Muscle layer of colon (tissue), 2 donors: ENCODE measurements around the gene F2RL3.
"Not testable (repeated sequence)": the region's sequence is repeated elsewhere in the genome, so short reads cannot be mapped to it uniquely, and the experiment has no call there.

Experiments
- H3K27ac ChIP-seq: one replicate; pipeline ENCODE4 v1.7.0; 2013; ENCODE audit warnings: low read depth, mild to moderate bottlenecking, low read length, moderate library complexity
- H3K27me3 ChIP-seq, 2 donors: one replicate each; pipeline ENCODE4 v1.7.0; 2013; ENCODE audit warnings: low read length in 2 of 2, mild to moderate bottlenecking in 2 of 2; ENCODE audit not compliant: insufficient read depth in 2 of 2, control insufficient read depth in 1 of 2
- H3K36me3 ChIP-seq: one replicate; pipeline ENCODE4 v1.7.0; 2013; ENCODE audit warnings: mild to moderate bottlenecking, low read length; ENCODE audit not compliant: insufficient read depth
- H3K4me1 ChIP-seq: one replicate; pipeline ENCODE4 v1.7.0; 2013; ENCODE audit warnings: mild to moderate bottlenecking, low read length; ENCODE audit not compliant: insufficient read depth
- H3K4me3 ChIP-seq, 2 donors: one replicate each; pipeline ENCODE4 v1.7.0; 2013; ENCODE audit warnings: low read length in 2 of 2, low read depth in 1 of 2, mild to moderate bottlenecking in 1 of 2, moderate library complexity in 1 of 2
- H3K9ac ChIP-seq: one replicate; pipeline ENCODE4 v1.7.0; 2013; ENCODE audit warnings: low read length
- H3K9me3 ChIP-seq: one replicate; pipeline ENCODE4 v1.7.0; 2013; ENCODE audit warnings: mild to moderate bottlenecking, low read length
- donor health status: abdominal sarcoma.
- donor health status: Adenocarcinoma of cecum.

The F2RL3 gene

DNA sequence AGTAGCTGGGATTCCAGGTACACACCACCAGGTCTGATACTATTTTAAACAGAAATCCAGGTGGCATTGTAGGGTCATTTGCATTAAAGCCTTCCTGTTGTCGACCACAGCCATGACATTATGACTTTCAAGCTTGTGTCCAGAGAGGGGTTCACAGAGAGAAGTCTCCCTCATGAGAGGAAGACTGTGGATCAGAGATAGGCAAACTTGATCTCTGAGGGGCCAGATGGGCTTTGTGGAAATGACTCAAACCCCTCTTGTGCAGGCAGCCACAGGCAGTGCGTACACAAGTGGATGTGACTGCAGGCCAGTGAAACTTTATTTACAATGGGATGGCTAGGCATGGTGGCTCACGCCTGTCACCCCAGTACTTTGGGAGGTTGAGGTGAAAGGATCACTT lies 27.8 kb upstream of the F2RL3 start:
- Histone ChIP-seq H3K9ac (no peak overlapping the region), H3K27ac (no peak overlapping the region), H3K27me3 (no peaks in the 10 kb centered on the region), H3K4me3 (no peak overlapping the region), H3K9me3 (no peaks in the 10 kb centered on the region), H3K36me3 (peaks cover 43% of the 10 kb centered on the region), H3K4me1 (no peaks in the 10 kb centered on the region)

DNA sequence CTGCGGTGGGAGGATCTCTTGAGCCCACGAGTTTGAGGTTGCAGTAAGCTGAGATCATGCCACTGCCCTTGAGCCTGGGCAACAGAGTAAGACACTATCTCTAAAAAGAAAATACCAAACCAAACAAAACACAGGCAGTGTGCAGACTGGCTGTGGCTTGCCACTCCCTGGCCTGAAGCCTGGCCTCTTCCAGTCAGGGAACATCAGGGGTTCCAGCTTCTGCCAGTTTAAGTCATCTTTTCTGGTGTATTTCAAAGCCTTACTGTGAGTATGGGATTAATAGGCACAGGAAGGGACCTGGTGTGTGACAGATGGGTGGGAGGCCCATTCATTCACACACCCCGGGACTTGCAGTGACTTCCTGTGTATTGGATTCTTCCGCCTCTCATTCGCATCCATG lies 27.0 kb upstream of the F2RL3 start:
- Histone ChIP-seq H3K27me3 (no peaks in the 10 kb centered on the region), H3K4me3 (no peak overlapping the region), H3K9ac (no peak overlapping the region), H3K4me1 (no peaks in the 10 kb centered on the region), H3K27ac (no peak overlapping the region), H3K9me3 (no peaks in the 10 kb centered on the region), H3K36me3 (peaks cover 51% of the 10 kb centered on the region)

DNA sequence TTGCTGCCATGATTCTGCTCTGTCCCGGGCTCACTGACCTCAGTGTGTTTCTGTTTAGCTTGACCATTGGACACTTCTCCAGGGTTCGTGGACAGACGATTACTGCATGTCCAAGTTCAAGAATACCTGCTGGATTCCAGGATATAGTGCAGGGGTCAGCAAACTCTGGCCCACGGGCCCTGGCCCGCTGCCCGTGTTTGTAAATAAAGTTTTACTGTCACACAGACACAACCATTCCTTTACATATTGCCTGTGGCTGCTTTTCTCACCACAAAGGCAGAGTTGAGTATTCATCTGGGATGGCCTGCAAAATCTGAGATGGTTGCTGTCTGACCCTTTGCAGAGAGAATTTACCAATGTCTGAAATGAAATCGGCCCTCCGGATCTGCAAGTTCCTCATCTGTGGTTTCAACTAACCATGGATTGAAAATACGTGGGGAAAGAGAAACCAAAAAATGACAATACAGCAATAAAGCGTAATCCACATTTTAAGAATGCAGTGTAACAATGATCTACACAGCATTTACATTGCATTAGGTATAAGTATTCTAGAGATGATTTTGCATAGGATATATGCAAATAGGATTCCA lies 25.9 kb upstream of the F2RL3 start:
- H3K4me3 ChIP-seq, result no peak overlapping the region
- H3K36me3 ChIP-seq, result peaks cover 61% of the 10 kb centered on the region
- H3K4me1 ChIP-seq, result no peaks in the 10 kb centered on the region
- no peak overlapping the region for H3K27ac ChIP-seq
- no peaks in the 10 kb centered on the region for H3K27me3 ChIP-seq
- no peak overlapping the region for H3K9ac ChIP-seq
- H3K9me3 ChIP-seq, result no peaks in the 10 kb centered on the region

DNA sequence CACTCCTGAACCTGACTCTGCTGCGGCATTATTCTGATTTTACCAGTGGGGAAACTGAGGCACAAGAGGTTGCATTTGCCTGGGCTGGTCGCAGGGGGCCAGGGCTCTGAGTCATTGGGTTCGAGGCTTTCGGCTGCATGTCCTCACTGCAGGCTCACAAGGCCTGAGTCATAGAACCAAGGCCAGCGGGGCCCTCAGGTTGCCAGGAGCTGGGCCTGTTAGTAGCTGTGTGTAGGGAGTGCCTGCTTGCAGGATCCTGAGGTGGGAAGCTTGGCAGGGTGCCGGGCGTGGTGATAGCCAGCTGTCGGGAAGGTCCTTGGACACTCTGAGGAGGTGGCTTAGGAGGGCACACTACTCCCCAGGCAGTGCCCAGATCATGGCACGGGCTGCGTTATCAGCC lies 21.6 kb upstream of the F2RL3 start:
- Histone ChIP-seq H3K4me3 (no peak overlapping the region), H3K9me3 (no peaks in the 10 kb centered on the region), H3K27me3 (no peaks in the 10 kb centered on the region), H3K36me3 (peaks cover 68% of the 10 kb centered on the region), H3K9ac (no peak overlapping the region), H3K27ac (no peak overlapping the region), H3K4me1 (no peaks in the 10 kb centered on the region)

DNA sequence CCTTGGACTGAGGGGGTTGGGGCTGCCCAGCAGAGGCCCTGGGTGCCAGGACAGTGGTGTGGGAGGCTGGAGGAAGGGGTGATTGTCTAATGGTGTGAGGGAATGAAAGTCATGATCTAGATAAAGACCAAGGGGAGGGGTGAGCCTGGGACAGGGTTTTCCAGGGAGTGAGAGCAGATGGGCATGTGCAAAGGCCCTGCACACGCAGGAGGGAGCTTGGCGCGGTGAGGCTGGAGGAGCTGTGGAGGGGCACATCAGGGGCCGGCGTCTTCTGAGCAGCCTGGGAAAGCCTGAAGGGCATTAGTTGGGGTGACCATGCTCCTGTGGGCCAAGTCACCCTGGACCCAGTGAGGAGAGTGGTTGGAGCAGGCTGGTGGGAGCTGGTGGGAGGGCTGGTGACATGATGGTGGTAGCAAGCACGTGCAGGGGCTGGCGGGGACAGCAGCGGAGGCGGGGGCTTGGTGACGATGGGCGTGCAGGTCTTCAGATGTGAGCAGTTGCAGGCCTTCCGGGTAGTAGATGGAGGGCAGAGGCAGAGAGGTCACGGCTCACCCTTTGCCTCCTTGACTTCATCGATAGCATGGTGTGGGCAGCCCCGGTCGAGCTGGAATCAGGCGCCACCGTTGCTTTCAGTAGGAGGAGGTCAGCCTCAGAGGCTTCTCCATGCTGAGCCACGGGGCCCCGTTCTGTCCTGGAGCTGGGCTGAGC lies 20.2 kb upstream of the F2RL3 start:
- H3K36me3 ChIP-seq, result peaks cover 68% of the 10 kb centered on the region
- no peak overlapping the region for H3K9ac ChIP-seq
- H3K27ac ChIP-seq, result no peak overlapping the region
- no peaks in the 10 kb centered on the region for H3K27me3 ChIP-seq
- H3K4me3 ChIP-seq, result no peak overlapping the region
- H3K4me1 ChIP-seq, result no peaks in the 10 kb centered on the region
- no peaks in the 10 kb centered on the region for H3K9me3 ChIP-seq

DNA sequence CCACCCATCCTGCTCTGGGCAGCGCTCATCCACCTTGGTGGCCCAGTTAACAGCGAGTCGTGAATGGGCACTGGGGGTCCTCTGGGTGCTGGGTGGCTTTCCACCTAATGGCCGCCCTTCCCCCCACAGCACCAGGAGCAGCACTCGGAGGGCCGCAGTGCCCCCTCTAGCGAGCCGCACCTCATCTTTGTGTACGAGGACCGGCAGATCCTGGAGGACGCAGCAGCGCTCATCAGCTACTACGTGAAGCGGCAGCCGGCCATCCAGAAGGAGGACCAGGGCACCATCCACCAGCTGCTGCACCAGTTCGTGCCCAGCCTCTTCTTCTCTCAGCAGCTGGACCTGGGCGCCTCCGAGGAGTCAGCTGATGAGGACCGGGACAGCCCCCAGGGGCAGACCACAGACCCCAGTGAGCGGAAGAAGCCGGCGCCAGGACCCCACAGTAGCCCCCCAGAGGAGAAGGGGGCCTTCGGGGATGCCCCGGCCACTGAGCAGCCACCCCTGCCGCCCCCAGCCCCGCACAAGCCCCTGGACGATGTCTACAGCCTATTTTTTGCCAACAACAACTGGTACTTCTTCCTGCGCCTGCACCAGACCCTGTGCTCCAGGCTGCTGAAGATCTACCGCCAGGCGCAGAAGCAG lies 19.3 kb upstream of the F2RL3 start:
- no peak overlapping the region for H3K9ac ChIP-seq
- H3K27me3 ChIP-seq, result no peaks in the 10 kb centered on the region
- peaks cover 69% of the 10 kb centered on the region for H3K36me3 ChIP-seq
- no peak overlapping the region for H3K4me3 ChIP-seq
- no peaks in the 10 kb centered on the region for H3K9me3 ChIP-seq
- no peak overlapping the region for H3K27ac ChIP-seq
- no peaks in the 10 kb centered on the region for H3K4me1 ChIP-seq

DNA sequence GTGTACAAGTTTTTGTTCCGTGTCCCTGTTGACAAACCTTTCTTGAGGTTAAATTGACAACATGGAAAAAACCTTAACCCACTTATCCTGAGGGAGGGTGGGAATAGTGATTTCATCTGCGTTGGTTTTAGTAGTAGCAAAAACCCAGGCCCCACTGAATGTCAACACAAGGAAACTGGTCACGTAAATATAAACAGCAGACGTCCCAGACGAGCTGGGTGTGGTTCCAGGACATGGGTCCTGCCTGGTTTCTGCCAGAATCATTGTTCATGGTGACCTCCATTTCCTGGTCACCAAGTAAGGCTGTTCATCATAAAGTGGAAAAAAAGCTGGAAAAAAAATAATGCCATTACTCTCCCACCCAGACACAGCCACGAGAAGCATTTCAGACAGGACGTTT lies 16.9 kb upstream of the F2RL3 start:
- no peaks in the 10 kb centered on the region for H3K9me3 ChIP-seq
- H3K9ac ChIP-seq, result no peak overlapping the region
- H3K4me3 ChIP-seq, result no peak overlapping the region
- H3K27ac ChIP-seq, result no peak overlapping the region
- H3K36me3 ChIP-seq, result peaks cover 60% of the 10 kb centered on the region
- H3K4me1 ChIP-seq, result no peaks in the 10 kb centered on the region
- no peaks in the 10 kb centered on the region for H3K27me3 ChIP-seq

DNA sequence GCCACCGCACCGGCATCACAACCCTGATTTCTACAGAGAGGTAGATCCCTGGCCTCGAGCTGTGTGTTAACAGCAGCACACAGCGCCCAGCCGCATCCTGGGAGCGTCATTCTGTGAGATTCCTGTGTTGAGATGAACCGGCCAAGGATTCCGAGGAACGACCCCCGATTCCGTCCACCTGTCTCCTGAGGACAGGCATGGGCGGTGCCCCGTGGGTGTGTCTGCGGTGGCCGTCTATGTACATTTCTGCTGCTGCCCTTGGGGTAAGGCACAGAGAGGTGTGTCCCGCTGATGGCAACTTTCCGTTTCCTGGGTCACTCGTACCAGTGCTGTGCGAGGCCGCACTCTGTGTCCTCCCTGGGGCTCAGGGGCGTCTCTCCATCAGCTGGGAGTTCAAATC lies 16.1 kb upstream of the F2RL3 start:
- Histone ChIP-seq H3K36me3 (peaks cover 60% of the 10 kb centered on the region), H3K4me3 (no peak overlapping the region), H3K27me3 (no peaks in the 10 kb centered on the region), H3K9me3 (no peaks in the 10 kb centered on the region), H3K9ac (no peak overlapping the region), H3K27ac (no peak overlapping the region), H3K4me1 (no peaks in the 10 kb centered on the region)

DNA sequence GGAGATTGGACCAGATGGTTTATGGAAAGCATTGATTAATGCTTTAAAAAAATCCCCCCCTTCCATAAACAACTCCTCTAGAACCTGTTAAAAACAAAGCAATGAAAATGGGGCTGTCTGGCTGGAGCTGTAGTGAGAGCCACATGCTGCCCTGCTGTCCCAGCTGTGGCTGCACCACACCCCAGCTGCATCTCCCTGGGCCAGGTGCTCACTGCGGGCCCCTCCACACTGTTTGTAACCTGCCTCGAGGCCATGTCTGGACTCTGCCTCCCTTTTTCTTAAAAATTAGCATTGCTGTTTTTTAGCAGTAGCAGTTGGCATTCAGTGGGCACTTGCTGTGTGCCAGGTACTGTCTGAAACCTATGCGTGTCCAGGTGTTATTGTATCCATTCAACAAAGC lies 15.2 kb upstream of the F2RL3 start:
- no peaks in the 10 kb centered on the region for H3K4me1 ChIP-seq
- H3K9me3 ChIP-seq, result no peaks in the 10 kb centered on the region
- no peak overlapping the region for H3K27ac ChIP-seq
- peaks cover 60% of the 10 kb centered on the region for H3K36me3 ChIP-seq
- H3K9ac ChIP-seq, result no peak overlapping the region
- H3K4me3 ChIP-seq, result no peak overlapping the region
- no peaks in the 10 kb centered on the region for H3K27me3 ChIP-seq

DNA sequence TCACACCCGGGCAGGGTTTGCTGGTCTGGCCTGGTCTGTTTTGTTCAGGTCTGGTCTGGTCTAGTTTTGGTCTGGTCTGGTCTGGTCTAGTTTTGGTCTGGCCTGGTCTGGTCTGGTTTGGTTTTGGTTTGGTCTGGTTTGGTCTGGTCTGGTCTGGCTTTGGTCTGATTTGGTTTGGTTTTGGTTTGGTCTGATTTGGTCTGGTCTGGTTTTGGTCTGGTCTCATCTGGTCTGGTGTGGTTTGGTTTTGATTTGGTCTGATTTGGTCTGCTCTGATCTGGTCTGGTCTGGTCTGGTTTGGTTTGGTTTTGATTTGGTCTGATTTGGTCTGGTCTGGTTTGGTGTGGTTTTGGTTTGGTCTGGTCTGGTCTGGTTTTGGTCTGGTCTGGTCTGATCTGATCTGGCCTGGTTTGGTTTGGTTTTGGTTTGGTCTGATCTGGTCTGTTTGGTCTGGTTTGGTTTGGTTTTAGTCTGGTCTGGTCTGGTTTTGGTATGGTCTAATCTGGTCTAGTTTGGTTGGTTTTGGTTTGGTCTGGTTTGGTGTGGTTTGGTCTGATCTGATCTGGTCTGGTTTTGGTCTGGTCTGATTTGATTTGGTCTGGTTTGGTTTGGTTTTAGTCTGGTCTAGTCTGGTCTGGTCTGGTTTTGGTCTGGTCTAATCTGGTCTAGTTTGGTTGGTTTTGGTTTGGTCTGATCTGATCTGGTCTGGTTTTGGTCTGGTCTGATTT lies 14.4 kb upstream of the F2RL3 start:
- Histone ChIP-seq H3K27ac (no peak overlapping the region), H3K9ac (no peak overlapping the region), H3K27me3 (no peaks in the 10 kb centered on the region), H3K36me3 (peaks cover 60% of the 10 kb centered on the region), H3K4me1 (no peaks in the 10 kb centered on the region), H3K4me3 (no peak overlapping the region), H3K9me3 (no peaks in the 10 kb centered on the region)

DNA sequence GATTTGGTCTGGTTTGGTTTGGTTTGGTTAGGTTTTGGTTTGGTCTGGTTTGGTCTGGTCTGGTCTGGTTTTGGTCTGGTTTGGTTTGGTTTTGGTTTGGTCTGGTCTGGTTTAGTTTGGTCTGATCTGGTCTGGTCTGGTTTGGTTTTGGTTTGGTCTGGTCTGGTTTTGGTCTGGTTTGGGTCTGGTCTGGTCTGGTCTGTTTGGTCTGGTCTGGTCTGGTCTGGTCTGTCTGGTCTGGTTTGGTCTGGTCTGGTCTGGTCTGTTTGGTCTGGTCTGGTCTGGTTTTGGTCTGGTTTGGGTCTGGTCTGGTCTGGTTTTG lies 13.9 kb upstream of the F2RL3 start:
- H3K4me3 ChIP-seq, H3K27ac ChIP-seq, H3K9ac ChIP-seq, H3K4me1 ChIP-seq, H3K27me3 ChIP-seq, H3K9me3 ChIP-seq: not testable (repeated sequence)
- peaks cover 64% of the 10 kb centered on the region for H3K36me3 ChIP-seq
